Ectodermal cell (in vitro differentiated cells): ENCODE data around the gene AREG.

Experiments
- H3K27ac ChIP-seq: 2 replicates; pipeline ENCODE4 v1.7.0; 2013; ENCODE audit warnings: mild to moderate bottlenecking, low read depth, low read length; ENCODE audit not compliant: insufficient read depth, poor library complexity, severe bottlenecking
- H3K27me3 ChIP-seq: 2 replicates; pipeline ENCODE4 v1.7.0; 2013; ENCODE audit warnings: mild to moderate bottlenecking, low read length; ENCODE audit not compliant: insufficient read depth, control insufficient read depth, poor library complexity, severe bottlenecking
- H3K36me3 ChIP-seq: one replicate; pipeline ENCODE4 v1.7.0; 2013; ENCODE audit warnings: low read length; ENCODE audit not compliant: control insufficient read depth, insufficient read depth
- H3K4me1 ChIP-seq: one replicate; pipeline ENCODE4 v1.7.0; 2013; ENCODE audit warnings: low read length; ENCODE audit not compliant: control insufficient read depth, insufficient read depth
- H3K4me3 ChIP-seq: 2 replicates; pipeline ENCODE4 v1.7.0; 2013; ENCODE audit warnings: low read depth, low read length, control low read depth; ENCODE audit not compliant: insufficient read depth
- H3K9me3 ChIP-seq: 2 replicates; pipeline ENCODE4 v1.7.0; 2013; ENCODE audit warnings: mild to moderate bottlenecking, low read length, moderate library complexity; ENCODE audit not compliant: control insufficient read depth
- WGBS, 2 experiments: methylation state at CpG; one replicate each; pipeline ENCODE4 v1.1.7; 2013; ENCODE audit warnings: missing lambda C conversion rate in 2 of 2; 5-methylcytosine and 5-hydroxymethylcytosine counted together

The AREG gene

DNA sequence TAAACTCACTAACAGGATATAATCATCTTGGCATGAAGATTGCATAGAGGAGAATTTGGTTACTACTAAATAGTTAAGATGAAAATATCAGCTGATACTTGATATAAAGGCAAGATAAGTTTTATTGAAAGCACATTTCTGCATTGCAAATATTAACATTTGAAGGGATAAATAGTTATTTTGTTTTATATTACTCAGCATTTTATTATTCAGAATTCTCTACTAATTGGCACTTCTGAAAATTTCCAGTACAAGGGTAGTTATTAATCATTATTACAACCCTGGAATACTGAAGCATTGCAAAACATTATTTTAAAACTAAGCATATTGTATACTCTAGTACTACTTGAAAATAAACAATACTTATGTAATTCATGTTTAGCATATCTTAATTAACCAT is 32.7 kb upstream of the AREG start:
- Histone ChIP-seq H3K36me3 (no peaks in the 10 kb centered on the region), H3K27ac (no peak overlapping the region), H3K4me1 (no peaks in the 10 kb centered on the region), H3K27me3 (no peaks in the 10 kb centered on the region), H3K4me3 (no peak overlapping the region), H3K9me3 (no peaks in the 10 kb centered on the region)

DNA sequence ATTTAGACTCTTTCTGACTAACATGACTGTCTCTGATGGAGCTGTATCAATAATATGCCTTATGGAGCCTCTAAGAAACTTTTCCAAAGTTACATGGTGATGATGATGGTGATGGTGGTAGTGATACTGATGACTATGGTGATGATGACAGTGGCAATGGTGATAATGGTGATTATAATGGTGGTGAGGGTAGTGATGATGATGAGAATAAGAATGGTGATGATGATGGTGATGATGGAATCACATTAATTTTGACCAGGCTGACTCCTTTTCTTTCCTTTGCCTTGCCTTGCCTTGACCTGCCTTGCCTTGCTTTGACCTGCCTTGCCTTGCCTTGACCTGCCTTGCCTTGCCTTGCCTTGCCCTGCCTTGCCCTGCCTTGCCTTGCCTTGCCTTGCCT is 31.7 kb upstream of the AREG start:
- no peak overlapping the region for H3K4me3 ChIP-seq

DNA sequence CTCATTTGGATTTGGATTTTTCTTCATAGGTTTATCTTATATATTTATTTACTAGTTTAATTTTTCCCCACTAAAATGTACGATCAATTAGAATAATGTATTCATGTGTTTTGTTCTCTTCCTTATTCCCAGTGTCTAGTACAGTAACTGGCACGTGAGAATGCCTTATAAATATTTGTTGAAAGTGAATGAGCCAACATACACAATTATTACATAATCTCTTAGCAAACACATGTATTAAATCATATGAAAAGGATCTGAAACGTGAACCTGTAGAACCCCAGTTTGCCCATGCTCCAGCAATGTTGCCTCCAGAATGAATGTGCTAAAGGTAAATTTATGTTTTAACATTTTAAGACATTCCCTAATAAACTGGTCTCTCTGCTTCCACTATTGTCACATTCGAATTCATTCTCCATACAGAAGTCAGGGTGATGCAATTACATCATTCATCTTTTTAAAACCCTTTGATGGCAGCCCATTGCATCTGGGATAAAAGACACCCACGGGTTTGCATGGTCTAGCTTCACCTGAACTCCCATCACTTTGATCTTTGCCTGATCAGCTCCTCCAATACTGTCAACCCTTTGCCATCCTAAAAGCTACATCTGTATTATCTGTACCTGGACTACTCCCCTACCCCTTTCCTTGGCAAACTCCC is 30.7 kb upstream of the AREG start:
- Histone ChIP-seq H3K27me3 (no peaks in the 10 kb centered on the region), H3K9me3 (no peaks in the 10 kb centered on the region), H3K4me3 (no peak overlapping the region), H3K36me3 (no peaks in the 10 kb centered on the region), H3K27ac (no peak overlapping the region), H3K4me1 (no peaks in the 10 kb centered on the region)
- WGBS, 2 experiments: 85 to 86% methylated on average over 2 to 3 of the region's 5 CpGs

More for the DNA sequence above, 31.7 kb upstream of the AREG start:
- Histone ChIP-seq H3K27me3 (no peaks in the 10 kb centered on the region), H3K36me3 (no peaks in the 10 kb centered on the region), H3K4me1 (no peaks in the 10 kb centered on the region), H3K9me3 (no peaks in the 10 kb centered on the region), H3K27ac (no peak overlapping the region)

DNA sequence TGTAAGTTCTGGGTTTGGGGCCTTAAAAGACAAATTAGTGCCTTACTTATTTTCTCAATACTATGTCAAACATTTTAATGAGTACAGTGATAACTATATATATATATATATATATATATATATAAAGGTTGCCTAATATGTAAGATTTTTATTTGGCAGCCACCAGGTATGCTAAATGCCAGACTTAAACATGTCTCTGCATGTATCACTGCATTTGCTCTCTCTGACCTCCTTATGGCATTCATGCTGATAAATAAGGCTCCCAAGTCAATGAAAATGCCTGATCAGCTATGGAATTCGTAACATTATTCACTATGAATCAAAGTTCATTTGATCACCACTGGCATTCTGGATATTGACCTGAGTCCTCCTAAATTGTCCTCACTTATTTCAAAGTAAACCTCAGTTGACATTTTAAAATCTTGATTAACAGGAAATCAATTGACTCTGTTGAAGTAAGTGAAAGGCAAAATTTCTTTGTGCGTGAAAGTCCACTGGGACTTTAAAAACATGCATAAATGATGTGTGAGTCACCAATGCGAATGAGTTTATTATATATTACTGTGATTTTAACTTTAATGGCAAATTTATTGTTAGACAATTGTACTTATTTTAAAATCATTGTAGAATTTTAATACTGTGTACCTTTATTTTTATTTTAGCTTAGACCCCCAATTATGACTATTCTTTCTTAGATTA is 29.2 kb upstream of the AREG start:
- H3K4me3 ChIP-seq: no peak overlapping the region
- 92 to 95% methylated on average over 2 to 3 of the region's 3 CpGs for WGBS, 2 experiments
- H3K36me3 ChIP-seq: no peaks in the 10 kb centered on the region
- no peaks in the 10 kb centered on the region for H3K9me3 ChIP-seq
- H3K27me3 ChIP-seq: no peaks in the 10 kb centered on the region
- no peak overlapping the region for H3K27ac ChIP-seq
- H3K4me1 ChIP-seq: no peaks in the 10 kb centered on the region

DNA sequence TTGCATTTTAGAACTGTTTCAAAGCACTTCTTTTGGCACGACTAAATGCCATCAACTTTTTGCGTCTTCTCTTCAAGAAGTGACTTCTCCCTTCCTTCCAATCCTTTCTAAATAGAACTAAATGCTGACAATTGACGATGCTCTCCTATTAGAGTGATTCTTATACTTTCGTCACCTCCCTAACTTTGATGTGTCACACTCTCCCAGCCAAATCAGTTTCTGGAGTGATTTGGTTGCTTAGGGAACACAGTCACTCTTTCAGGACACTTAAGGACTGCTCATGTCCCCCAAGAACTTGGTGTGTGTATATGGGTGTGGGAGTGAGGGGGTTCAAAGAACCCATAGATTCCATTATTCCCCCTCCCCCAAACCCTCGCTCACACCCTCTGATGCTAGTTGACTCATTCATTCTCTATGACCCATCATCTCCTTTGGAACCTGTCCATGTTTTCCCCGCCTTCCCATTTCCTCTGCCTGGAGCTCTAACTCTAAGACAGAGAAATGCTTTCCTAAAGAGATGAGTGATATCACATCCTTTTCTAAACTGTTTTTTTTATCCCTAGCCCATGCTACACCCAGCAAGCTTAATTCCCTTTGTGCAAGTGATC is 26.8 kb upstream of the AREG start:
- Histone ChIP-seq H3K4me3 (no peak overlapping the region), H3K9me3 (no peaks in the 10 kb centered on the region), H3K36me3 (no peaks in the 10 kb centered on the region), H3K4me1 (no peaks in the 10 kb centered on the region), H3K27ac (no peak overlapping the region), H3K27me3 (no peaks in the 10 kb centered on the region)
- 89 to 93% methylated on average over 6 of the region's 6 CpGs for WGBS, 2 experiments

DNA sequence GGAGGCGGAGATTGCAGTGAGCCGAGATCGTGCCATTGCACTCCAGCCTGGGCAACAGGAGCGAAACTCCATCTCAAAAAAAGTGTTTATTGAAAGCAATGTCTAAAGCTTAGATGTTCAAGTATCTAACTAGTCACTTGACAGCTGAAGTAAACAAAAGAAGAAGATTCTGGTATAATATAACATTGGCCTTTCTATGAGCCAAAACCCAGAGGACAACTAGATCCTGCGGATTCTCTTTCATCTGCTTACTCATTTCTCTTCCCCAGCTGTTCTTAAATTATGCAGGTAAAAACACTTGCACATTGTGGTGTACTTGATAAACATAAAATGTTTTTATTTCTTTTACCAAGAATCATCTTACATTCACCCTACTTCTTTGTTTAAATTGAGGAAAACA is 24.1 kb upstream of the AREG start:
- H3K9me3 ChIP-seq: no peaks in the 10 kb centered on the region
- no peaks in the 10 kb centered on the region for H3K36me3 ChIP-seq
- H3K4me1 ChIP-seq: no peaks in the 10 kb centered on the region
- H3K4me3 ChIP-seq: no peak overlapping the region
- WGBS, 2 experiments: 58 to 75% methylated on average over 4 to 5 of the region's 5 CpGs
- no peaks in the 10 kb centered on the region for H3K27me3 ChIP-seq
- H3K27ac ChIP-seq: no peak overlapping the region

DNA sequence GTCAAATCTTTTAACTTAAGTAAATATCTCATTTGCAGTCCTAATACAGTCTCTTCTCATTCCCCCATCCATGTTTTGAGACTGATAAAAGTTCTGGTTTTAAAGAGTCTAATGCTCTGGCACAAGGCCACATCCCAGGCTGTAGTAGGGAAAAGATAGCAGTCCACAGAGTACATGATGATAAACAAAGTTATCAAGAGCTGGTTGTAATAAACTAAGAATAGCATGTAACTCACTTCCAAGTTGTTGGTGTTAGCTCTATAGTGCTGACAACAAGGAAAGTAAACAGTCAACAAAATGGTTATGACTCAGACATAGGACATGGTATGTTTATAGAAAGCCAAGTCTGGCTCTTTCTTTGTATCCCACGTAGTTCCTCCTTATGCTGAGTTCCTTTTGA is 21.8 kb upstream of the AREG start:
- WGBS, 2 experiments: 56 to 58% methylated on average over 1 of the region's 1 CpG
- no peaks in the 10 kb centered on the region for H3K9me3 ChIP-seq
- no peaks in the 10 kb centered on the region for H3K4me1 ChIP-seq
- H3K36me3 ChIP-seq: no peaks in the 10 kb centered on the region
- H3K27ac ChIP-seq: no peak overlapping the region
- no peaks in the 10 kb centered on the region for H3K27me3 ChIP-seq
- H3K4me3 ChIP-seq: no peak overlapping the region

DNA sequence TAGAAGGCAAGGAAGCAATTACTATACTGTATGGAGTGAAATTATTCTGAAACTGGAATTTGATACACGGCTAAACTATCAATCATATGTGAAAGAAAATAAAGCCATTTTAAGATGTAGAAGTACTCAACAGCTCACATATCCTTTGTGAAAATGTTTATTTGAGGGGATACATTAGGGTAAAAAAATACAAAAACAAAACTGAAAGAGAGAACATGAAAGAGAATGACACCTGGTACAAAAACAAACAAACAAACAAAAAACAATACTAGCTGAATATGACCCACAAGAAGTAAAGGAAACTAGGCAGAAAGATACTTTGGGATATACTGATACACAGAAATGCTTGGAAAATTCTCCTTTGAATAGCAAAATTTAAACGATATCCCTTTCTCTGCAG is 20.8 kb upstream of the AREG start:
- H3K27ac ChIP-seq: no peak overlapping the region
- H3K27me3 ChIP-seq: no peaks in the 10 kb centered on the region
- no peak overlapping the region for H3K4me3 ChIP-seq
- H3K4me1 ChIP-seq: no peaks in the 10 kb centered on the region
- 100% methylated on average over 1 of the region's 2 CpGs; no CpG with 5 or more reads in 1 of the 2 experiments for WGBS, 2 experiments
- no peaks in the 10 kb centered on the region for H3K36me3 ChIP-seq
- no peaks in the 10 kb centered on the region for H3K9me3 ChIP-seq

DNA sequence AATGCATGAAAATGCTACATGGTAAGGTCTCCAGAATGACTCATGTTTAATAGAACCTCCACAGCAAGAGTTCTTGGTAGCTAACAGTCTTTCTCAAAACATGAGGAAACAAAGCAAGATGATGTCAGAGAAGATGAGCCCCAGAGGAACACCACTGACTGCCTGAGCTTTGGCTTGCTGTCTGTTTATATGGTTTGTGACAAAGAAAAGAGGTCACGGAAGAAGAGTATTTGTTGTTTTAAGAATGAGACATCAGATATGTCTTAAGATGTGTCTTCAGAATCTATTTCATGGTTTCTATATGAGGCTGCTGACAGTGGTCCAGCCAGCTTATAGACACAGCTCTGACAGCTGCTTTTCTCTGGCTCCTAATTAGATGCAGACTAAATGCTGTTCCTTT is 18.8 kb upstream of the AREG start:
- no peaks in the 10 kb centered on the region for H3K27me3 ChIP-seq
- H3K4me1 ChIP-seq: no peaks in the 10 kb centered on the region
- no peaks in the 10 kb centered on the region for H3K36me3 ChIP-seq
- no peaks in the 10 kb centered on the region for H3K9me3 ChIP-seq
- WGBS, 2 experiments: 90 to 94% methylated on average over 1 of the region's 1 CpG
- H3K27ac ChIP-seq: no peak overlapping the region
- H3K4me3 ChIP-seq: no peak overlapping the region

DNA sequence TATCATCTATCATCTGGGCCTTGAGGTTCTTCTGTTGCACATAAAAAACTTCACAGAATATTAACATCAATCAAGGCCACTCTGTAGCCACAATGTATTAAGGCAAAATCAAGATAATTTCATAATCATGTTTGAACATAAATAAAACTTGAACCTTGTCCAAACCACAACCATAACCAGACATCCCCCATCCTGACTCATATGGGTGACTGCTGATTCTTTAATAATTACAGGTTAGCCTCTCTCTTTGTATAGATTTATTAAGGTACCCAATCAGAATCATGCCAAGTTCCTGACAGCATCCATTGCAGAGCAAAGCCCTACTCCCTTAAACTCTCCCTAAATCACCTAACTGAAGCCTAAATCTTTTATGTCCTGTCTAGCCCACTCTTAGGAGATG is 16.7 kb upstream of the AREG start:
- Histone ChIP-seq H3K9me3 (no peaks in the 10 kb centered on the region), H3K4me1 (no peaks in the 10 kb centered on the region), H3K27ac (no peak overlapping the region), H3K4me3 (no peak overlapping the region), H3K36me3 (no peaks in the 10 kb centered on the region), H3K27me3 (no peaks in the 10 kb centered on the region)
